GM18508 (cell line): Measurements from ENCODE around the gene MEX3A.
"Not testable (repeated sequence)": the region's sequence is repeated elsewhere in the genome, so short reads cannot be mapped to it uniquely, and the experiment has no call there.

Source experiments
- ATAC-seq: cut with Tn5 transposase; IDR thresholded peaks from one replicate; pipeline ENCODE4 v1.9.1; 2021; ENCODE audit warnings: moderate number of reproducible peaks; ENCODE audit not compliant: insufficient read depth, unreplicated experiment

Gene MEX3A

DNA sequence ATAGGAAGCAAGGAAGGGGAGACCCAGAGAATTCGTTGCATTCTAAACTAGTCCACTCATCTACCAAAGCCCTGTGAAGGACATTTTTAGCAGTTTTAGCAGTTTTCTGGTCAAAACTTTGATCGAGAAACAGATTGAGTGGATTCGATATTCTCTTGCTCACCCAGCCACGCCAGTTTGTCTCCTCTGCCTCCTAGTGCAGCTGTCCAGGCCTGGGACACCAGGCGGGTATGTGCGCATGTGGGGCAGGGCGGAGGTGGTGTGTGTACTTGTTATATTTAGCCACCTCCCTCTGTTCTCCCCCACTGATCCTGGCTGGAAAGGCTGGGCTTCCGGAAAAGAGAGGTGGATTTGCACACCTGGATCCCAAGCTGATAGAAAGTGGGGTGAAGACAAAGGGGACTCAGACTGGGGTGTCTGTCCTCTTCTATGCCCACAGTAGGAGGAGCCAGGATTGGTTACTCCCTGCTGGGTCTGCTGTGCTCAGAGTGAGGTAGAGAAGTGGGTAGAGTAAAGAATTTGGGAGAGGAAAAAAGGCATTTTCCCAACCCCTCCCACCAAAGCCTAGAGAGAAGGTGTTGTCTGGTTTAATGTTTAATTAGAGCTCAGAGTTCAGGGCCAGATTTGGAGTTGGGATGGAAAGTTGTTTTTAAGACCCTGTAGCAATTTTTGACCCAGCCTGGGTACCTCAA lies 36.1 kb upstream of the MEX3A start:
- no peak for ATAC-seq

DNA sequence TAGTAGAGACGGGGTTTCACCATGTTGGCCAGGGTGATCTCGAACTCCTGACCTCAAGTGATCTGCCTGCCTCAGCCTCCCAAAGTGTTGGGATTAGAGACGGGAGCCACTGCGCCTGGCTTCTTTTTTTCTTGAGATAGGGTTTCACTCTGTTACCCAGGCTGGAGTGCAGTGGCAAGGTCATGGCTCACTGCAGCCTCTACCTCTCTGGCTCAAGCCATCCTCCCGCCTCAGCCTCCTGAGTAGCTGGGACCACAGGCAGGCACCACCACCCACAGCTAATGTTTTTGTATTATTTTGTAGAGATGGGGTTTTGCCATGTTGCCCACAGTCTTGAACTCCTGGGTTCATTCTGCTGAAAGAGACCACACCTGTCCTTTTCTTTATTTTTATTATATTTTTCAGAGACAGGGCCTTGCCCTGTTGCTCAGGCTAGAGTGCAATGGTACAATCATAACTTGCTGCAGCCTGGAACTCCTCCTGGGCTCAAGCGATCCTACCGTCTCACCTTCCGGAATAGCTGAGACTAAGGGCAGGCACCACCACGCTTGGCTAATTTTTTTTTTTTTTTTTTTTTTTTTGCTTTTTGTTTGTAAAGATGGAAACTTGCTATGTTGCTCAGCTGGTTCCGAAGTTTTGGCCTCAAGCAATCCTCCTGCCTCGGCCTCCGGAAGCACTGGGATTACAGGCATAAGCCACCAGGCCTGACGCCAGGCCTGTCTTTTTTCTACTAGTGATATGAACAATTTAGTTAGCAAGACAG lies 35.3 kb upstream of the MEX3A start:
- no peak for ATAC-seq

DNA sequence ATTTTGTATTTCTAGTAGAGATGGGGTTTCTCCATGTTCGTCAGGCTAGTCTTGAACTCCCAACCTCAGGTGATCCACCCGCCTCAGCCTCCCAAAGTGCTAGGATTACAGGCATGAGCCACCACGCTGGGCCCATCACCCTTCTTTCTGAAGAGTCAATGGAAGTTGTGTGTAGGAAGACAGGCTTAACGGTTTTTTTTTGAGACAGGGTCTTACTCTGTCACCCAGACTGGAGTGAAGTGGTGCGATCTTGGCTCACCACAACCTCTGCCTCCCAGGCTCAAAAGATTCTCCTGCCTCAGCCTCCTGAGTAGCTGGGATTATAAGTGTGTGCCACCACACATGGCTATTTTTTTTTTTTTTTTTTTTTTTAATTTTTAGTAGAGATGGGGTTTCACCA lies 34.5 kb upstream of the MEX3A start:
- not testable (repeated sequence) for ATAC-seq

DNA sequence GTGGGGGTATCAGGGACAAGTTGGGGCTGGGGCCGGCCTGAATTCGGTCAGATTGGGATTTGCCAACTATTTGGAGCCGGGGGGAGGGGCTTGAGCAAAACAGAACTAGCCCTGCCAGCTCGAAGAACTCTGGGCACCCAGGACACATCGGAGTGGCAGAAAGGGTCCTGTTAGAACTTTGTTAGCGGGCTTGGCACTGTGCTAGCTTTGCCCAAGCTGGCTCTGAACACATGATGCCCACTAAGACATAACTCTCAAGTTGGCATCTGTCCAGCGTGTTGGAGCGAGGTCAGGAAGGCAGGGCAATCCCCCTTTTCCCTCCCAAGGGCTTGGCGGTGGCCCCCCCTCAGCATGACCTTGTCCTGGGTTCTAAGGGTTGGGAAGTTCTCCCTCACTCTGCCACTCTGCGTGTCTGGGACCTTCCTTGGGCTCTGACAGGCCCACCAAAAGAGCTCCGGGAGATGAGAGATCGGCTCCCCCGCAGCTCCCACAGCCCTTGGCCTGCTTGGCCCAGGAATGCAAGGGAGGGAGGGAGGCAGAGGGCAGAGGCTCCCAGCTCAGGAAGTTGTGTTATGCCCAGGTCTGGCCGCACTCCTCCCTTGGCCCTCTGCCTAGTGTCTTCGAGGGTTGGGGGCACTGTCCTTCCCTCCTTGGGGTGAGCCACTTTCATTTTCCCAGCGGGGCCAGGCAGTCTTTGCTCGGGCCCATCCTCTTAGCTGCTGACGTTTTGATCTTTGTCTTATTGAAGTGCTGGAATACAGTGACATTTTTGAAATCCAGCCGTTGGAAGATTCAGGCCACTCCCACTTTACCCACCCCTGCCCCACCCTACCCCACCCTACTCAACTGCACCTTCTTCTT lies 33.5 kb upstream of the MEX3A start:
- ATAC-seq = no peak

DNA sequence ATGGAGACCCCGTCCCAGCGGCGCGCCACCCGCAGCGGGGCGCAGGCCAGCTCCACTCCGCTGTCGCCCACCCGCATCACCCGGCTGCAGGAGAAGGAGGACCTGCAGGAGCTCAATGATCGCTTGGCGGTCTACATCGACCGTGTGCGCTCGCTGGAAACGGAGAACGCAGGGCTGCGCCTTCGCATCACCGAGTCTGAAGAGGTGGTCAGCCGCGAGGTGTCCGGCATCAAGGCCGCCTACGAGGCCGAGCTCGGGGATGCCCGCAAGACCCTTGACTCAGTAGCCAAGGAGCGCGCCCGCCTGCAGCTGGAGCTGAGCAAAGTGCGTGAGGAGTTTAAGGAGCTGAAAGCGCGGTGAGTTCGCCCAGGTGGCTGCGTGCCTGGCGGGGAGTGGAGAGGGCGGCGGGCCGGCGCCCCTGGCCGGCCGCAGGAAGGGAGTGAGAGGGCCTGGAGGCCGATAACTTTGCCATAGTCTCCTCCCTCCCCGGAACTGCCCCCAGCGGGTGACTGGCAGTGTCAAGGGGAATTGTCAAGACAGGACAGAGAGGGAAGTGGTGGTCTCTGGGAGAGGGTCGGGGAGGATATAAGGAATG lies 32.8 kb upstream of the MEX3A start:
- ATAC-seq = no peak

DNA sequence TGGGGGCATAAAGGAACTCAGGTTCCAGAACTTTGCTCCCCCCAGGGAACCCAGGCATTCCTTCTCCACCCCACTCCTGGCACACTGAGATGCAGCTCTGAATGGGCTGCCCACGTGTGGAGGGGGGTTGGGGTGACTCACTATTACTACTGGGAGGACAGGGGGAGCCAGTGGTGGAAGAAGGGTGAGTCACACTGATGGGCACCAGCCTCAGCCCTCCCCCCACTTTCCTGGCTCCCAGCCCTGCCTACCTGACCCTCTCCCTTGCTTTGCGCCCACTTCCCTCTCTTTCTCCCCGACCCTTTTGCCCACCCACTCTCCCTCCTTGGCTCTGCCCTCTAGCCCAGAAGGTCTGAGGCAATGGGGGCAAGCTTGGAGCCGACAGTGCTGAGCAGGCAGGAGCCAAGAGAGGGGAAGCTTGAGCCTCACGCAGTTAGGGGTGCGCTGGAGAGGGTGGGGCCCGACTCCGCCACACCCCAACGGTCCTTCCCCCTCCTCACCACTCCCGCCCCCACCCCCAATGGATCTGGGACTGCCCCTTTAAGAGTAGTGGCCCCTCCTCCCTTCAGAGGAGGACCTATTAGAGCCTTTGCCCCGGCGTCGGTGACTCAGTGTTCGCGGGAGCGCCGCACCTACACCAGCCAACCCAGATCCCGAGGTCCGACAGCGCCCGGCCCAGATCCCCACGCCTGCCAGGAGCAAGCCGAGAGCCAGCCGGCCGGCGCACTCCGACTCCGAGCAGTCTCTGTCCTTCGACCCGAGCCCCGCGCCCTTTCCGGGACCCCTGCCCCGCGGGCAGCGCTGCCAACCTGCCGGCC lies 32.0 kb upstream of the MEX3A start, which contains the start of gene LMNA:
Gene LMNA, plus strand, starts transcription at position 611 of the 818 bp plus-strand sequence. CDS start 208 bp downstream, outside the sequence.
- no peak for ATAC-seq

DNA sequence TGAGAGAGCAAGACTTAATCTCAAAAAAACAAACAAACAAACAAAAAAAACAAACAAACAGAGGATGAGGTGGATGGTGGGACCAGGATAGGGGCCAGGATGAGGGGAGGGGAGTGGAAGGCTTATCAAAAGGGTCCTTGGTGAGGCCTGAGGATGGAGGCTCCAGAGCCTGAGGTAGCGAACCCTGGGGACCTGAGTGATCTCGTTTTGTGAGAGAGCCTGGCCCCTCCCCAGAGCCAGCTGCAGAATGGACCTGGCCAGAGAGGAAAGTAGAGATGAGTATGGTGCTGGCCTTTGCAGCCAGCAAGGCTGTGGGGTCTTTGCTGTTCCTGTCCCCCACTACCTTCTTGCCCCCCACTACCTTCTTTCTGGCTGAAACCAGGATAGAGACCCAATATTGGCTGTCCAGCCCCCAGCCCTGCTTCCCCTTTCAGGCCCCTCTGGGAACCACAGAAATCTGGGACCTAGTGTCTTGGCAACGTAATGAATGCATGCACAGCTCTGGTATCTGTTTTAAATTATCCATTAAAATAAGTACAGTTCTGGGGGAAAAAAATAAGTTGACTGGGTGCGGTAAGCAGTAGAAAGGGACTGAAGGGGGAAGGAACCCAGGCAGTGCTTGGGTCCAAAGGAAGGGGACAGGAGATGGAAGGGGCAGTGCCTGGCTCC lies 31.2 kb upstream of the MEX3A start:
- no peak for ATAC-seq

DNA sequence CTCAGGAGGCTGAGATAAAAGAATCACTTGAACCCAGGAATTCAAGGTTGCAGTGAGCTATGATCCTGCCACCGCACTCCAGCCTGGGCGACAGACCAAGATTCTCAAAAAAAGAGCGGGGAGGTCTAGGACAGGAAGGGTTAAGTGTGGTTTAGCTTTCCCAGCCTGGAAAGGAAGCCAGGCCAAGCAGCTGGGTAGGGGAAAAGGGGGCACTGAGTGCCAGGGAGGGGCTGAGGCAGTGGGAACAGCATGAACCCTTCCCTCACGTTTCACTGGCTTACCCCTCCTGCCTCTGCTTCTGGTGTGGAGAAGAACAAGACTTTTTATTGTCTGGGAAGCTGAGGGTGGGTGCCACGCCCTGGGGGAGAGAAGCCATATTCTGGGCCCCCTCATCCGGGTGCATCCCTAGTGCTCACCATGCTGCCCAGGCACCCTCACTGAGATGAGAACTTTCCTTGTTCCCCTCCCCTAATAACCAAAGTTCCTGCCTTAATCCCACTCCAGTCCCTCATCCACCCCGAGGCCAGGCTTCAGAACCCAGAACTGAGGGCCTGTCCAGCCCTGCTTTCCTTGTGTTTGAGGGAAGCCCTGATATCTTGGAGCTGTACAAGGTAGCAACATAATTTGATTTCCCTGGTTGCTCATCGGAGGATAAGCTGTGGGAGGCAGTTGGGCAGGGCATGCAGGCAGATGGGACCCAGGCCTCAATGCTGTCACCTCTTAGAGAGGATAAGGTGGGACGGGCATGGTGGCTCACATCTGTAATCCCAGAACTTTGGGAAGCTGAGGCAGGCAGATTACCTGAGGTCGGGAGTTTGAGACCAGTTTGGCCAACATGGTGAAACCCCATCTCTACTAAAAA lies 30.2 kb upstream of the MEX3A start:
- ATAC-seq = no peak

DNA sequence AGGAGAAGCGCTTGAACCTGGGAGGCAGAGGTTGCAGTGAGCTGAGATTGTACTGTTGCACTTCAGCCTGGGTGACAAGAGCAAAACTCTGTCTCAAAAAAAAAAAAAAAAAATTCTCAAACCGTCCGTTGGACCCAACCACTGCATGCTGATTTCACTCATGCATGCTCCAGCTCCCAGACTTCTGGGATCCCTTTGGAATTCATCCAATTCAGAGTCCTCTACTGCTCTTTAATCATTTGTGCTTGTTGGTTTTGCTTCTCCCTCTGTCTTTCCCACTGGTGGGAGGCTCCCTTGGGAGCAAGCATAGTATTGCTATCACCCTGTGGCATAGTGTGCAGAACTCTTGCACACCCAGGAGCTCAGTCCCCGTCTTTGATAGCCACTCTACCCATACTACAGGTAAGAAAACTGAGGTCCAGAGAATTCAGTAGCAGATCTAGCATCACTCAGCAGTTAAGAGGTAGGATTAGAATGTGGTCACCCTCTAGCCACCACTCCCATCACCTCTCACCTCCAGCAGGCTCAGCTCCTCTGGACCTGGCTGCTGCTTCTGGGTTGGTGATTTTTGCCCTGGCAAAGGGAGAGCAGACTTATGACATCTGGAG lies 29.2 kb upstream of the MEX3A start:
- no peak for ATAC-seq

DNA sequence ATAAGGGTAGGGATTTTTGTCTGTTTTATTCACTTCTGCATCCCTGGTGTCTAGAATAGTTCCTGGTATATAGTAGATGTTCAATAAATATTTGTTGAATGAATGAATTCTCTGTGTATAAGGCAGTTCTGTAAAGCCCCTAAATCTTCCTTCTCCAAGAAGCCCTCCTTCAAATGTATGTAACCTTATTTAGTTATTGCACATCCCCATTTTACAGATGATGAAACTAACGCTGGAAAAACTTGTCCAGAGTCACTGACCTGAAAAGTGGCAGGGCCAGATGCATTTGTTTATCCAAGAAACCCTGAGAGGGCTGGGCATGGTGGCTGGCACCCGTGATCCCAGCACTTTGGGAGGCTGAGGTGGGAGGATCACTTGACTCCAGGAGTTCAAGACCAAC lies 28.0 kb upstream of the MEX3A start:
- no peak for ATAC-seq

DNA sequence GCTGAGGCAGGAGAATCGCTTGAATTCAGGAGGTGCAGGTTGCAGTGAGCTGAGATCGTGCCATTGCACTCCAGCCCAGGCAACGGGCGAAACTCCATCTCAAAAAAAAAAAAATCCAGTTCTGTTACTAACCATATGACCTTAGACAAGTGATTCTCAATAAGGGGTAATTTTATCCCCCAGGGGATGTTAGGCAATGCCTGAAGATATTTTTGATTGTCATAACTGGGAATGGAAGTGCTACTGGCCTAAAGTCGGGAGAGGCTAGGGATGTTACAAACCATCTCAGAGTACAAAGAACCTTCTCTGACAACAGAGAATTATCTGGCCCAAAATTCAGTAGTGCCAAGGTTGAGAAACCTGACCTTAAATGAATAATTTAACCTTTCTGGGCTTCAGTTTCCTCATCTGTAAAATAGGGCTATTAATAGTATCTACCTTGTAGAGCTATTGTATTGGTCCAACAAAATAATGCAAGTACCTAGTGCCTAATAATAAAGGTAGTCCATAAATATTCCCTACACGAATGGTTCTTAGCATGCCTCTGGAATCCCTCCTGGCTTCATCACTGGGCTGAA lies 26.5 kb upstream of the MEX3A start:
- ATAC-seq = no peak

DNA sequence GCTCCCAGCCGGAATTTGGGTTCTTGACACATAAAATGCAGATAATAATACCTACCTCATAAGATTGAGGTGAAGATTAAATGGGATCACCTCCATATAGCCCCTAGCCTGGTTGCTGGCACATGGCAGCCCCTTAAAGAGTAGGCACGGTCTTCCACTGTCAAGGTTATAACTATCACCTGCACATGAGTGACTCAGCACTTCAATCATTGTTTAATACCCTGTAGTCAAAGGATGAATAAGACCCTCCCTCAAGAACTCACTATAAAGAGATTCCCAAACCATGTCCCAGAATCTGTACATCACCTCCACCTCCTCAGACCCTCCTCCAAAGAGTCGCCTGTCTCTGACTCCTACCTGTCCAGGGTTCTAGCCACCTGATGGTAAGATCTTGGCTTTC lies 25.8 kb upstream of the MEX3A start:
- no peak for ATAC-seq

DNA sequence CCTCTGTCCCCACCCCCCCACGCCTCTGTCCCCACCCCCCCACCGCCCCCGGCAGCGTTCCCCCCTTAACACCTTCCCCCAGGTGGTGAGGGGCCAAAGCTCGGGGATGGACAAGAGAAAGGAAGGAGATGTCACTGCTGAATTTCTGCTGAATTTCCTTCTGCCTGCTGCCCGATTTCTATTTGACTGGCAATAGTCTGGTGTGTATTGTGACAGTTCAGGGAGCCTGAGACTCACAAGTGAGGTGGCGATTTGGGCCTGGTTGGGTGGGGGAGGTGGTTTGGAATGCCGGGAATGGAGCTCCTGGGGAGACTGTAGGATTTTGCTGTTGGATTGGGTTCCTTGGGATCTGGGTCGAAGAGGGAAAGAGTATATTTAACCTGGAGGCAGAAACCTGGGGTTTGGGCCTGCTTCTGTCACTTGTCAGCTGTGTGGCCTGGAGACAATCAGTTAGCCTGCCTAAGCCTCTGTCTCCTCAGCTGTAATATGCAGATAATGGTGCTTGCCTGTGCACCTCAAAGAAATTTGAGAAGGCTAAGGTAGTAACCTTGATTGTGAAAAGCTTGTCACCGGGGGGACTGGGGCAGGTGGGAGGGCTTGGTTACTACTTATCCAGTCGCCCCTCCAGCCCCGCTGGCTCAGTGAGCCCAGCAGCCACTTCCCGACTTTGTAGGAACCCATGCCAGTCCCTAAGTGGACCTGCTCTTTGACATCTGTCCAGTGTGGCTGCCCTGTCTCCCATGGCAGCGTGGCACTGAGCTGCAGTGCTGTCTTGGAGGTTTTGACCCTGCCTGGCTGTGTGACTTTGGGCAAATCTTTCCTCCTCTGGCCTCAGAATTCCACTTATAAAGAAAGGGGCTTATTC lies 24.6 kb upstream of the MEX3A start:
- peak; percentile 5 for ATAC-seq

DNA sequence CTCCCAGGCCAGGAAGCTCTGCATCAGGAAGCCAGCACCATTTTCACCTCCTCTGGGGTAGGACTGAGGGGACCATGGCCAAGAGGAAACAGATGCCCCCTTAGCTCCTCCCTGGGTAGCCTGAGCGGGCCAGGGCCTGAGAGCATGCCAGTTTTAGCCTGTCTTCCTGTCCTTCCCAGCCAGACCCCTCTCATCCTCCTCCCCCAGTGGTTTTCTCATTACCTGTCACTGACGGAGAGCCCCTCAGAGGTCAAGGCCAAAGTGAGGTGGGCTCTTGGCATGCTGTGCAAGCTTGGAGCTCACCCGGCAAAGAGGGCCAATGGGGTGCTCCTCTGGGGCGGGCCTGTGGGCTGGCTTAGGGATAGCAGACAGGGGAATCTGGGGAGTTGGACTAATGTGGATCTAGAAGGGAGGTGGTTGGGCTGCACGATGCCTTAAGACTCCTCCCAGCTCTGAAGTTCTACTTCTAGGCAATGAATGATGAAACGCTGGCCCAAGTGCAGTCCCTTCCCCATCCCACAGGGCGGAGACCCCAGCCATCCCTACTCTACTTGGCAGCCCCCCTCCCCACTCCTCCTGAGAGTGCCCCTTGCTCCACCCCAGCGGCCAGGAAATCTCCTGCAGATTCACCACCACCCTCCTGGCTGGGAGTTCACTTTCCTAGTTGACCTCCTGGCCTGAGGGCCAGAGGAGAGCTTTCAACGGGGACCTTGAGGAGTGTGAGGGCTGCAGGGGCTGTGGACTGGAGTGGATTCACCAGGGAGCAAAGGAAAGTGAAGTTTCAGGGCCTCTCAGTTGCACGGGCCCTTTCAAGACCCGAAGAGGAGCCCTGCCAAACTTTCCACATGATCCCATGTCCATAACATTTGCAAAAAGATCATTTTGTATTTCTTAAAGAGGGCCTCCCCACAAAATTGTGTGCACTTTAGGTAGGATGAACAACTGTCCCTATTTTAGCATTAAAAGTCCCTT lies 22.9 kb upstream of the MEX3A start:
- ATAC-seq = no peak

DNA sequence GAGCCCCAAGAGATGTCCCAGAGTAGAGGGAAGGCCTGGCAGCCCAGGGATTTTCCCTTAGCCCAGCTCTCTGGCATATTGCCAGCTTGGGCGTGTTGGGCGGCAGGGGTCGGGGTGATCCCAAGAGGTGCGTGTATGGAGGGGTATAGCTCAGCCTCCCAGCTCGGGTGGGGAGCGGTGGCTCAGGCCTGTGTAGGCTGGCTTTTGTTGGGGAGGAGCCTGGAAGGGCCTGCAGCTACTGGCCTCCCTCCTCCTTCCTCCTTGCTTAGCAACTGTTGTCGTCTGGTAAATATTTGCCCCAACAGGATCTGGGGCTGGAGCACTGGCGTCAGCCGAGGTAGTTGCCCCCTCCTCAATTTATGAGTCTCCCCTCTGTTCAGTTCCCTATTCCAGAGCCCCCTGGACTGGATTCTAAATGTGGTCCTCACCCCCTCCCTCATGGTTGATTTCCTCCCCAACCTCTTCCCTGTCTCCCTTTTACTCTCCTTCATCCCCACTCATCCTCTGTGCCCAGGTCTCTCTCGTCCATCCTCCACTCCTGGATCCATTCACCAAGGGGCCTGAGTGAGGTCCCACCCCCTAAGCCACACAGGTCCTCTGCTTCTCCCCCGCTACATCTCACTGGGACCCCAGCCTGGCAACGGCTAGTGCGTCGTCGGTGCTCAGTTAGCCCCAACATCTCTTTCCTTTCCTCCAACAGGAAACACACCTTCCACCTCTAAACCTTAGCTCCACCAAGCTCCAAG lies 22.0 kb upstream of the MEX3A start:
- ATAC-seq = no peak
